ENCODE data around the gene POMT2. TPM values are rescaled to one million over a fixed set of nuclear protein-coding genes. Genes with fewer than 3 reads are reported as not detected.

The POMT2 gene, protein sequence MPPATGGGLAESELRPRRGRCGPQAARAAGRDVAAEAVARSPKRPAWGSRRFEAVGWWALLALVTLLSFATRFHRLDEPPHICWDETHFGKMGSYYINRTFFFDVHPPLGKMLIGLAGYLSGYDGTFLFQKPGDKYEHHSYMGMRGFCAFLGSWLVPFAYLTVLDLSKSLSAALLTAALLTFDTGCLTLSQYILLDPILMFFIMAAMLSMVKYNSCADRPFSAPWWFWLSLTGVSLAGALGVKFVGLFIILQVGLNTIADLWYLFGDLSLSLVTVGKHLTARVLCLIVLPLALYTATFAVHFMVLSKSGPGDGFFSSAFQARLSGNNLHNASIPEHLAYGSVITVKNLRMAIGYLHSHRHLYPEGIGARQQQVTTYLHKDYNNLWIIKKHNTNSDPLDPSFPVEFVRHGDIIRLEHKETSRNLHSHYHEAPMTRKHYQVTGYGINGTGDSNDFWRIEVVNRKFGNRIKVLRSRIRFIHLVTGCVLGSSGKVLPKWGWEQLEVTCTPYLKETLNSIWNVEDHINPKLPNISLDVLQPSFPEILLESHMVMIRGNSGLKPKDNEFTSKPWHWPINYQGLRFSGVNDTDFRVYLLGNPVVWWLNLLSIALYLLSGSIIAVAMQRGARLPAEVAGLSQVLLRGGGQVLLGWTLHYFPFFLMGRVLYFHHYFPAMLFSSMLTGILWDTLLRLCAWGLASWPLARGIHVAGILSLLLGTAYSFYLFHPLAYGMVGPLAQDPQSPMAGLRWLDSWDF
- 10 to 100 TPM; 13.0 to 37.7 TPM for total RNA-seq

DNA sequence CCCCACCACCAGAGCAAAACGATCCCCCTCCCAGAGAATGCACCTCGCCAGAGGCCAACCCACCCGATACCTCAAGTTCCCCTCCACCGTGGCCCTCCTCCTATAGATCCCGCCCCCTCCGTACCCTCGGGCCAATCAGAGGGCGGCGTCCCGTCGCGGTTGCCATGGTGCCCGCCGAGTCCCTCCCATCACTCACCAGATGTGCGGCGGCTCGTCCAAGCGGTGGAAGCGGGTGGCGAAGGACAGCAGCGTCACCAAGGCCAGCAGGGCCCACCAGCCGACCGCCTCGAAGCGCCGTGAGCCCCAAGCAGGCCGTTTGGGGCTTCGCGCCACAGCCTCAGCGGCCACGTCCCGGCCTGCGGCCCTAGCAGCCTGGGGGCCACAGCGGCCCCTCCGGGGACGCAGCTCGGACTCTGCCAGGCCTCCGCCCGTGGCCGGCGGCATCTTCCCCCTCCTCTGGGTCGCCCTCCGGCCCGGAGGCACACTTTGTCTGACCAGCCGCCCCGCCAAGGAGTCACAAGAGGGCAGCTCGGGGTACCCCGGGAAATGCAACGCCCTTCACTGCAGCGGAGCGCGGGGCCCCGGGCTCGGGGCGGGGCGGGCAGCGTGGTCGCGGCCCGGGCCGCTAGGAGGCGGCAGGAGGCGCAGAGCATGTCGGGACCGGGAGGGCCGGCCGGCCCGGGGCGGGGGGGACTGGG is at the start of gene POMT2:
Gene POMT2 (minus strand): TSS at position 646 of the 698 bp plus-strand sequence. CDS start 202 bp downstream, at position 444.
- Histone ChIP-seq H3K4me3 (peak within 1 kb of the TSS; percentile 100), H3K9me3 (no peaks in the 10 kb centered on the region), H3K27me3 (no peaks in the 10 kb centered on the region), H3K36me3 (no peaks in the 10 kb centered on the region), H3K9ac (ENCODE audit: low read depth in 2 of 2, low read length in 2 of 2) (peak within 1 kb of the TSS; percentile 82 to 84), H3K4me1 (peaks cover 6% of the 10 kb centered on the region), H3K27ac (peak within 1 kb of the TSS; percentile 98)
- DNase-seq, result peak; percentile 96
- TF ChIP-seq, protein P1, sequence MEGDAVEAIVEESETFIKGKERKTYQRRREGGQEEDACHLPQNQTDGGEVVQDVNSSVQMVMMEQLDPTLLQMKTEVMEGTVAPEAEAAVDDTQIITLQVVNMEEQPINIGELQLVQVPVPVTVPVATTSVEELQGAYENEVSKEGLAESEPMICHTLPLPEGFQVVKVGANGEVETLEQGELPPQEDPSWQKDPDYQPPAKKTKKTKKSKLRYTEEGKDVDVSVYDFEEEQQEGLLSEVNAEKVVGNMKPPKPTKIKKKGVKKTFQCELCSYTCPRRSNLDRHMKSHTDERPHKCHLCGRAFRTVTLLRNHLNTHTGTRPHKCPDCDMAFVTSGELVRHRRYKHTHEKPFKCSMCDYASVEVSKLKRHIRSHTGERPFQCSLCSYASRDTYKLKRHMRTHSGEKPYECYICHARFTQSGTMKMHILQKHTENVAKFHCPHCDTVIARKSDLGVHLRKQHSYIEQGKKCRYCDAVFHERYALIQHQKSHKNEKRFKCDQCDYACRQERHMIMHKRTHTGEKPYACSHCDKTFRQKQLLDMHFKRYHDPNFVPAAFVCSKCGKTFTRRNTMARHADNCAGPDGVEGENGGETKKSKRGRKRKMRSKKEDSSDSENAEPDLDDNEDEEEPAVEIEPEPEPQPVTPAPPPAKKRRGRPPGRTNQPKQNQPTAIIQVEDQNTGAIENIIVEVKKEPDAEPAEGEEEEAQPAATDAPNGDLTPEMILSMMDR (IDR thresholded peaks at IDR 0.05), result peak; percentile 23
- intact Hi-C loops (cut with DNase I), result loop anchor here (10.0 kb wide), 1 partner anchor 234 kb away; no protein-coding TSS in a partner anchor

DNA sequence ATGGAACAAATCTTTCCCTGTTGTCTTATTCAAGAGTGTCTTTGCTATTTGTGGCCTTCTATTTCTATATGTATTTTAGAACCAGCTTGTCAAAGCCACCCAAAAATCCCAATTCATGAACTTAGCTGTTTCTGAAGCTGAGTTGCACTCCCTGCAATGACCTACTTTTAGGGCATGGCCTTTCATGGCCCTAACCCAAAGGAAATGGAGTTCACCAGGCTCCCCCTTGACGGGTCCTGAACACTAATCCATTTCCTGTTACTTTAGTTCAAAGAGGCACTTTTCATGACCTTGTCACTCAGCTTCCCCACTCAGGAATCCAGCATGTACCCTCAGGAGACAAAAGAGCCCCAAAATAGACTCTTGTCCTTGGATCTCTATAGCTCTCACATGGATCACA is 48.6 kb upstream of the POMT2 start:
- Histone ChIP-seq H3K9ac (ENCODE audit: low read depth in 2 of 2, low read length in 2 of 2) (no peak overlapping the region), H3K9me3 (no peaks in the 10 kb centered on the region), H3K27ac (no peak overlapping the region), H3K36me3 (no peaks in the 10 kb centered on the region), H3K4me1 (no peaks in the 10 kb centered on the region), H3K4me3 (no peak overlapping the region), H3K27me3 (no peaks in the 10 kb centered on the region)
- intact Hi-C loops (cut with DNase I), result no loop called here
- no peak for DNase-seq
- TF ChIP-seq, protein P1 (IDR thresholded peaks at IDR 0.05), result no peak

DNA sequence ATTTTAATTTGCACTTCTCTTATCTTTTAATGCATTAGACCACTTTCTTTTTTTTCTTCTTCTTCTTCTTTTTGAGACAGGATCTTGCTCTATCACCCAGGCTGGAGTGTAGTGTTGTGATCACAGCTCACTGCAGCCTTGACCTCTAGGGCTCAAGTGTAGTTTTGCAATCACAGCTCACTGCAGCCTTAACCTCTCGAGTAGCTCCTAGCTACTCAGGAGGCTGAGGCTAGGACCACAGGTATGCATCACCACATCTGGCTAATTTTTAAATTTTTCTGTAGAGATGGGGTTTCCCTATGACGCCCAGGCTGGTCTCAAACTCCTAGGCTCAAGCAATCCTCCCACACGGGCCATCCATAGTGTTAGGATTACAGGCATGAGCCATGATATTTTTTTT is 43.5 kb upstream of the POMT2 start:
- no peaks in the 10 kb centered on the region for H3K4me1 ChIP-seq
- no peak for DNase-seq
- no peak overlapping the region for H3K4me3 ChIP-seq
- TF ChIP-seq, protein P1 (IDR thresholded peaks at IDR 0.05), result no peak
- intact Hi-C loops (cut with DNase I), result no loop called here
- no peaks in the 10 kb centered on the region for H3K27me3 ChIP-seq
- H3K9ac ChIP-seq (ENCODE audit: low read depth in 2 of 2, low read length in 2 of 2), result no peak overlapping the region
- no peaks in the 10 kb centered on the region for H3K36me3 ChIP-seq
- H3K27ac ChIP-seq, result no peak overlapping the region
- no peaks in the 10 kb centered on the region for H3K9me3 ChIP-seq

DNA sequence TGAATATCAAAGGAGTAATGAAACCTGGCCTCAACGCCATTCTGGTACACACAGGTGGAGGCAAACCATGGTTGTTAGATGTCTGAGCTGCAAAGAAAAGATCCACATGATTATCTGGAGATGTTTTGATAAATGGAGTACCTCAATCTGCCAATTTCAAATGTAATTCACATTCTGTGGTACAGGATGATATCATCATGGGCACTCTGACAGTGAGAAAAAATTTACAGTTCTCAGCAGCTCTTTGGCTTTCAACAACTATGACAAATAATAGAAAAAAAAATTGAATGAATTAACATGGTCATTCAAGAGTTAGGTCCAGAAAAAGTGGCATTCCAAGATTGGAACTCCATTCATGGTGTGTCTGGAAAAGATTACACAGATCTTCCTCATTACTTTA is 38.9 kb upstream of the POMT2 start:
- Histone ChIP-seq H3K9me3 (no peaks in the 10 kb centered on the region), H3K4me3 (no peak overlapping the region), H3K36me3 (no peaks in the 10 kb centered on the region), H3K9ac (ENCODE audit: low read depth in 2 of 2, low read length in 2 of 2) (no peak overlapping the region), H3K27ac (no peak overlapping the region), H3K27me3 (no peaks in the 10 kb centered on the region), H3K4me1 (no peaks in the 10 kb centered on the region)
- TF ChIP-seq, protein P1 (IDR thresholded peaks at IDR 0.05), result no peak
- DNase-seq, result no peak
- intact Hi-C loops (cut with DNase I), result no loop called here

DNA sequence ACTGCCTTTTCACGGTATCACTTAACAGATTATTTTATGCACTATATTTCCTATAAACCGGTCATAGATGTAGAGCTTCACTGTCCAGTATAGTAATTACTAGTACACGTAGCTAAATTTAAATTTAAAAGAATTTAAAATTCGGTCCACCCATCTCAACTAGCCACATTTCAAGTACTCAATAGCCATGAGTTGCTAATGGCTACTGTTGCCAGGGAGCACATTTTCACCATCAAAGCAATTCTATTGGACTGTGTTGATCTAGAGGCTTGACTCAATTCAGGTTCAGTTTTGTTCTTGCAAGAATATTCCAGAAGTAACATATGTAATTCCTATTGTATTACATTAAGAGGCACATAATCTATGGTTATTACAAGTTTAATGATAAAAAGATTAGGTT is 36.2 kb upstream of the POMT2 start:
- TF ChIP-seq, protein P1 (IDR thresholded peaks at IDR 0.05), result no peak
- Histone ChIP-seq H3K9ac (ENCODE audit: low read depth in 2 of 2, low read length in 2 of 2) (no peak overlapping the region), H3K4me1 (no peaks in the 10 kb centered on the region), H3K36me3 (no peaks in the 10 kb centered on the region), H3K27me3 (no peaks in the 10 kb centered on the region), H3K4me3 (no peak overlapping the region), H3K9me3 (no peaks in the 10 kb centered on the region), H3K27ac (no peak overlapping the region)
- no peak for DNase-seq
- intact Hi-C loops (cut with DNase I), result no loop called here

All from colonic mucosa (tissue), 4 donors.